GM18870 (cell line): ENCODE results near the gene SLC40A1.

ENCODE experiments used
- ATAC-seq: cut with Tn5 transposase; IDR thresholded peaks from one replicate; pipeline ENCODE4 v1.9.1; 2021; ENCODE audit warnings: moderate library complexity; ENCODE audit not compliant: unreplicated experiment

Gene SLC40A1

DNA sequence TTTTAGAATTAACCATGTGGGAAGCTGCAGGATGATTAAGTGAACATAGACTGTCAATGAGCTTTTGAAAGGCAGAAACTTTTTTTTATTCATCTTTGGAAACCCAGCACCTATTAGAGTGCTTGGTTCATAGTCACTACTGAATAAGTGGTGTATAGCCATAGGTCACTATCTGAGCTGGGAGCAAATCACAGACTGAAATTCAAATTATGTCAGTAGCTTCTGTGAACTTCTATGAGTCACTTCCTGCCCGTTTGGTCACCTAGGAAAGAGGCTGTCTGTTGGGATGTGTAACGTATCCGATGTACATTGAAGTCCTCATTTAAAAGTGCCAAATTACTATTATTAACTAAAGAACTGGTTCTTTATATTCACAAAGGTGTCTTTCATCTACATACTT is 20.5 kb upstream of the SLC40A1 start:
- ATAC-seq: no peak

DNA sequence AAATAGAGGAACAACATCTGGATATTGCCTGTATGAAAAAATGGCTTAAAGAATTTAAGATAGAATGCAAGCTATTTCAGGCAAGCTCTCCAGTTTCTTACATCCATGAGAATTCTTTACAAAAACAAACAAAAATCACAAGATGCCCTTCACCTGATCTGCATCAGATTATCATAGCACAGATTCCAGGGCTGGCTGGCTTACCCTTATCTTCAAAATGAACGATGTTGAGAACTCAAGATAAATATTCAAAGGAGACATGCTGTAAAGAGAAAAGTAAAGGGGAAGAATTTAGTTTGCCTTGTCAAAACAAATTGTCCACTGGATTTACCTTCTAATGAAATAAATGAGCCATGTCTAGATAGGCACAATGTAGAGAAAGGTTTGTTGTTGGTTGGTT is 18.7 kb upstream of the SLC40A1 start:
- ATAC-seq: no peak

DNA sequence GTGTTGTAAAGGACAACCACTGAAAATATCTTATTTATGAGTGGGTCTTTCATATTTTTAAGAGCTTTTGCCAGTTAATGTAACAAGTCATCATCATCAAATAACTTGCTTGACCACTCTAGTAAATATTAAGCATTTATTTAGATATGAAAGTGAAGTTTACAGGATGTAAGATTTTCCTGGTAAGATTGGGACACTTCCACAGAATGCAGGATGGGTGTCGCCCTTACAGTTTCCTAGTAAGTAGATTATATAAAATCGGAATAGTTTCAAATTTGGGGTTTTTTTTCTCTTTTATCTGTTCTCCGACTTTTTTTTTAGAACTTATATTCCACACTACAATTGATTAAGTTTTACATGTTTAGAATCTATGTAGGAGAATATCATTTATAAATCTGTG is 14.8 kb upstream of the SLC40A1 start:
- ATAC-seq: no peak

DNA sequence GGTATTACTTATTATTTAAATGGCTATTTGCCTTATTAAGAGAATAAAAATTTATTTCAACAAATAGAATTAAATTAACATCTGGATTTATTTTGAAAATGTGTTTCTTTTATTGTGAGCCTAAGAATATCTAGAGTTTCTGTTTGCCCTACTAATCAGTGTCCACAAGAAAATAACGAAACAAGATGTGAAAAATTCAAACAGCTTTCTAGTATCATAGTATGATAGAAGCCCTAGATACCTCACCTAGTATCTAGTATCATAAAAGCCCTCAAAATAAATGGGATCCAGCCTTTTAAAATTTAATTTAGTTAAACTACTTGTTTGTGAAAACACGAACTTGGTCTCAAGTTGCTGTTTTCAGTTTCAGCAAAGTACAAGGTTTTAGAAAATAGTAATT is 13.7 kb upstream of the SLC40A1 start:
- ATAC-seq: no peak

DNA sequence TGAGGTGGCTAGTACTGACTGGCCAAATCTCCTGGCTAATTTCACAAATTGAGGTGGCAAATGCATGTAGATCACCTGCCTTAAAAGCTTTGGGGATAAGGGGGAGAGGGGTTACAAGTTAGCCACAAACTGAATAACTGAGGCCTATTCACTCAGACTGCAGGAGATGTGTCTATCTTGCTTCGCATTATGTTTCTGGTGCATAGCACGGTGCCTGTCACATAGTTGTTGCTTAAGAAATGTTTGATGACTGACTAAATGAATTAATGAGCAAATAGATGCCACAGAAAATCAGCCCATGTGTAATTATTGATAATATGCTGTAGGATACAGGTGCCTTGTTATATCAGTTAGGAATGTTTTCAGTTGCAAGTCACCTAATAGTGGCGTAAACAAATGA is 12.5 kb upstream of the SLC40A1 start:
- no peak for ATAC-seq

DNA sequence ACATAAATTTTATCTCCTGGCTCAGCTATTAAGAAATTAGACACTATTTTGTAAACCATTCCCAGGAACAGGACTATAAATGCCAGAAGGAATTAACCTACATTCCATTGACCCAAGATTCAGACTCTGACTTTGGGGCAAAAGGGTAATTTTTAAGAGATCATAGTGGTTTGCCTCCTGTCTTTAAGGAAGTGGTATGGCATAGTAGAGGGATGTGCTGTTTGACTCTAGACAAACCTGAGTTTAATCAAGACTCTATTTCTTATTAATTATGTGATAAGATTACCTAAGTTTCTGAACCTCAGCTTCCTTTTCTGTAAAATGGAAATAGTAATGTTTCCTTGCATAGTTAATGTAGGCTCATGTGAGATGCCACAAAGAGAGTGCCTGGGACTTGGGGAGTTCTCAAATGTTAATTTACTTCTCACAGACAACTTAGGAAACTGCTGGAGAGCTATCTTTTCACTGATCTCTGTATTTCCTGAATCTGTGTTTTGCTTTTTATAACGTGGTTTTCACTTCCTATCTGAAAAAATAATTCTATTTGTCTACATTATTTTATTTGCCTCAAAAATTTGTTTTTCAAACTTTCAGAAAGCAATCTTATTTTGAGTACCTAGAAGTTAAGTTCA is 11.9 kb upstream of the SLC40A1 start:
- ATAC-seq: no peak

DNA sequence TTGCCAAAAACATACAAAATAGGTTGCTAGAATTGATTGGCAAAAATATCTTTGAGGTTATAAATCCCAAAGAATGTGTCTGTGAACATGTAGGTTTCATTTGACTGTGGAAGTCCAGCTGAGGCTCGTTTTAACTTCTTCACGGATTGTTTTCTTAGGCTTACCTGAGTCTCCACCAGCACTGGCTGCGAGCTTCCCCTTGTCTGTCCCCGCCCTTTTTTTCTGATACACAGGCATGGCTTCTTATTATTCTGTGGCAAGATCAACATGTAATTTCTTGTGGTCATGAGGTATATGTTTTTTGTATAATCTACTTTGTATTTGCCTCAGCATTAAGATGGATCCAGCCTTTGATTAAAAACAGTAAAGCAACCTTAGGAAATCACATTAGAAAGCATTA is 7.2 kb upstream of the SLC40A1 start:
- ATAC-seq: no peak

DNA sequence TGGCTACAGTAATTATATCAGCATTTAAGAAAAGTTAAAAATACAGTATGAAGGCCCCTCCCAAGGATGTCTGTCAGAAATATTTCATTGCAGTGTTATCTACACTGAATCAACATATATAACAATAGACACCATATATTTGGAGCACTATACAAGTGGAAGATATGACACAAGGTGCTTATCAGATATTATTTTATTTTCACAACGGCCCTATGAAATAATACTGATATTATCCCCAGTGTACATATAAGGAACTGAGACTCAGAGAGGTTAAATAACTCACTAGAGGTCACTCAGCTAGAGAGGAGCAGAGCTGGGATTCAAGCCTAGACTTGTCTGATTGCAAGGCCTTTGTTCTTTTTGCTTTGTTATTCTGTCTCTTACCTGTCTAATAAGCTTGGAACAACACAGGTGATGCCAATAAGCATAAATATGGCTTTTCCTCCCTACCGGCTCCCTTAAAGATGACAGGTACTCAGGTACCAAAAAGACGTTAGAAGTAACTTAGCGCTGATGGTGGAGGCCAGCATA is 4.7 kb upstream of the SLC40A1 start:
- ATAC-seq: no peak

DNA sequence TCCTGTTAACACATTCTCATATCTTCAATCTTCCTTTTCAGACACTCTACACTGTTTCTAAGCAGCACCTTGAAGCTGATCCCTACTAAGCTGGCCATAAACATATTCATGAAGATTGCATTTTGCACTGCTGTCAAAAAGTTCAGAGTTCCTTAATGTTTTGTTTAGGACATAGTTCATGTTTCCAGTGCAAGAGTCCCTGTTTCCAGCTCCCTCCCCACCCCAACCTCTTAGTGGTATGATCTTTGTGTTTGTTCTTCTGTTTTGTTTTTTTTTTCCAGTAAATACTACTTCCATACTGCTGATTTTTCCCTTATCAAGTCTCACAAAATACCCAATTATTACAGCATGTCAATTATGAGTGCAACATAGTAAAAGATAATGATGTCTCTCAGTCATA is 4.1 kb upstream of the SLC40A1 start:
- no peak for ATAC-seq

DNA sequence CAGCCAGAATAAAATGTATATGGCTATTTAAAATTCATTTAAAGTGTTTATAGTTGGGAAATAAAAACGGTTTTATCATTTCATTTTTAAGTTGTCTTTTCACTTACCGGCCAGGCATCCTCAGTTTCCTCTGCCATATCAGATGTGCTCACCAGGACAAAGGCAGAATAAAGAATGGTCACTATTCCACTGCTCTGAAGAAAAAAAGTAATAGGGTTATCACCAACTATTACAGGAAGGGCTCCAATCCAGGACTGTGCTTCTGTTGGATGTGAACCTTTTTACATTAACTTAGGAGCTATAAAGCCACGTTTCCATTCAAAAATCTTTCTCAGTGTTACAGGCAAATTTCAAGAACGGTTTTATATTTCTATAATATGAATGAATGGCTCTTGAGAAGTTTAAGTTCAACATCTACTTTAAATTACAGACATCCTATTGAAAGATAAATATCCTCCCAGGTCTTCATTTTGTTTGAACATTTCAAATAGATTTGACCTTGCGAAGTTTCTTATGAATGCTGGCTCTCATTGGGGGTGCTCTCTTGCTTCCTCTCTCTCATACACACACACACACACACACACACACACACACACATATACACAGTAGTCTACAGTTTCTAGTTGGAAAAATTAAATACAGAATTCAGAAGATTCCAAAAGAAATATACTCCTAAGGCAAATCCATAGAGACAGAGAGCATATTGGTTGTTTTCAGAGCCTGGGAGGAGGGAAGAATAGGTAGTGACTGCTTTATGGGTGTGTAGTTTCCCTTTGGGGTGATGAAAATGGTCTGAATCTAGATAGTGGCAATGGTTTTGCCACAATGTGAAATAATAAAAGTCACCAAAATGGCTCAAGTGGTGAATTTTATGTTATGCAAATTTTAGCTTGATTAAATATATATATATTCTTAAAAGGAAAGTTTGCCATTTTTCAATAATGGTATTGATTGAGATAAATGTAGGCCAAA is 2.9 kb upstream of the SLC40A1 start:
- no peak for ATAC-seq

DNA sequence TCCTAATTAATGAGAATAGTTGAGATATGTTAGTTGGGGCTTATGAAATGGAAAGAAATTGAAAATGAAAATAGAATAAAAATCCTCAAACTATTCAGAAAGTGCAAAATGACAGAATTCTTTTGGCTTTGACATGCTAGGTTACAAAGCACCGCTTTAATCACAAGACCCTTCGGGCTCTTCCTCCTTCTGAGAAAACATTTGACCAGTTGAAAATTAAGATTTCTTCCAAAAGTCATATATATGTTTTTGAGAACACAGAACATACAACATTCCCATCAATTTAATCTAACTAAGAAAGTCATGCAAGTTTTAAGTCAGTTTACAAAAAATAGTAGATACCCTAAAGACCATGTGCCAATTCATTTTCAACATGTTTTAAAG is 2.2 kb upstream of the SLC40A1 start:
- ATAC-seq: no peak

DNA sequence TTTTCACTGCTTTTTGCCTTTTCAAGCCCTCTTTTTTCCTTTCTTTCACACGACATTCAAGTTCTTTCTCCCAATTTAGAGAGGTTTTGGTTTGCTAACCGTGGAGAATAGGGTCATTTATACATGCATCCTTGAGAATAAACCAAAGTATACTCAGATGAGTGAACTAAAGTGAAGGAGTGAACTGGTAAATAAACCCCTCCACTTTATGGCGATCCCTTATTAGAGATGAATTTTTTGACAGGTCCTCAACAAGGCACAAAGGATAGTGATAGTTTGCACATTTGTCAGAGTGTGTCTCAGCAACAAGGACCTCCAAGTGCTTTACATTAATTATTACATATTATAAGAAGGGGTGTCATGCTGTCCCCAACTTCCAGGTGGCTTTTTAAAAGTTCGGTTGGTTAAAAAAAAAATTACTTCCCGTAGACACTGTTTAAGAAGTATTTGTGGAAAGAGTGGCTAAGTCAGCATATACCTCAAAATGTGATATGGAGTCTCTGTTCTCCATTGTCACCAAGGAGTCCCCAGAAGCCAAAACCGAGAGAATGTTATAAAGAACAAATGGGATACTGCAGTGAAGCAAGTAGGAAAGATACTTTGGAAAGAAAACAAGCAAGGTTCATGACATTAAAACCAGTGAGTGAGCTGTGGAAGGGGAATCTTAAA is 1.7 kb upstream of the SLC40A1 start:
- no peak for ATAC-seq

DNA sequence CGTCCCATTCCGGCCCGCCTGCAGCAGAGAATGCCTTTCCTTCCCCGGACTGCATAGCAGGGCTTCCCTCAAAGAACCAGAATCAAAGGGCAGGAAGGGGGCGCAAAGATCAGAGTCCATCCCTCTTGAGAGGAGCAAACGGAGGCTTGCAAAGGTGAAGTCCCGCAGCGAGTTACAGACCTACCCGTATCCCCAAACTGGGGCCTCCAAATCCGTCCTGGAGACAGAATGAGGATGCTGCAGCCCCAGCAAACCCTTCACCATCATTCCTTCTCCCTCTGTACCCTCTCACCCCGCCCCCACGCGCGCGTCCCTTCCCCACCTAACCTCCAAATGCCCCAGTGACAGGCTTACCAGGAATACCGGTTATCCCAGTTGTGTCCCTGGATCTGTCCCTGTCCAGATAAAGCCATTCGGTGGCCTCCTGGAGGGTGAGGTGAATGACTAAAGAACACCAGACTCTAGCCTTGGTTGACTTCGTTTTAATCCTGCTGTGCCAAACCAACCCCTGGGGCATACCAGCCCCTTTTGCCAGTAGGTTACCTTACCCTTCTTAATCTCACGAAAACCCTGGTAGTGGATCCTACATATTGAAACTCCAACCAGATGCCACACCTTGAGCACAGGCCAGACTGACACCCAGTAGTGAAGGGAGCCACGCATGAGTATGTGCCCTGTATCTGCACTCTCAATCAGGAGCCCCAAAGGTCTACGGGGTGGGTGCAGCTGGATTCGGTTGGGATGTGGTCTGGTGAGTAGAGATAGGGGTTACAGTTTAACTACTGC is 961 bp upstream of the SLC40A1 start:
- ATAC-seq: no peak

DNA sequence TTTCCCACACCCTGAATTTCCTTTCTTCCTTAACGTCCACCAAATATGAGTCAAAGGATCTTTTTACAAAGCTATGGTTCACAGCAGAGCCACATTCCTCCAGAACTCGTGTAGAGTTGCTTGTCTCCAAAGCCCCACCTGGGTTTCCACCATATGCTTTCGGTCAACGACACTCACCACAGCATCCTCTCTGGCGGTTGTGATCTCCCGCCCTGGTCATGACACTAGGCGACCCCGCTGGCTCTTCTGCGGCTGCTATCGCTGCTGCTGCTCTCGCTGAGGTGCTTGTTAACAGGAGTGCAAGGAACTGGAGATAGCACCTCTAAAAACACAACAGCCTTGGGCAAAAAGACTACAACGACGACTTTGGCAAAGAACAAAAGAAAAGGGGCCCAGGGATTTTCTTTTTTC is 340 bp downstream of the SLC40A1 start:
- no peak for ATAC-seq

DNA sequence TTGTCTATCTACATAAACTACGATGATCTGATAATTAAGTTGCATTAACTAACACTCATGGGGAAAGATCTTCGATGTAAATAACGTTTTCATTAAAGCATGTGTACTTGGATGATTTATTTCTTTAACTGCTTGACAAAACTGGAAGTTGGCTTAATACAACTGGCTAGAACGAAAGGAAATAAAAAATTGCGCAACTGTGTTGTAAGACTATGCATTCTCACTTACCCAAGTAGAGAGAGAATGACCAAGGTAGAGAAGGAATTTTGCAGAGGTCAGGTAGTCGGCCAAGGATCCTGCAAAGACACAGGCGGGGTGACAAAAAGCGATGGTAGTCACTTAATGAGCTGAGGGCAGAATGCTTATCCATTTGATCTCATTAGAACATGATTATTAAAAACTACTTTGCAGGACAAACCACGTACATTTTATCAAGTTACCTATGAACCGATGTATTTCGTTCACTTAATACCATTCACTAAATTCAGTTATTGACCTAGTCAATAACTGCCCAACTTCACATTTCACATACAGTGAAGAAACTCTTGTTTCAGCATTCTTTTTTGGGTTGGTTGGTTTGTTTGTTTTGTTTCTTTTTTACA is 900 bp downstream of the SLC40A1 start:
- no peak for ATAC-seq

DNA sequence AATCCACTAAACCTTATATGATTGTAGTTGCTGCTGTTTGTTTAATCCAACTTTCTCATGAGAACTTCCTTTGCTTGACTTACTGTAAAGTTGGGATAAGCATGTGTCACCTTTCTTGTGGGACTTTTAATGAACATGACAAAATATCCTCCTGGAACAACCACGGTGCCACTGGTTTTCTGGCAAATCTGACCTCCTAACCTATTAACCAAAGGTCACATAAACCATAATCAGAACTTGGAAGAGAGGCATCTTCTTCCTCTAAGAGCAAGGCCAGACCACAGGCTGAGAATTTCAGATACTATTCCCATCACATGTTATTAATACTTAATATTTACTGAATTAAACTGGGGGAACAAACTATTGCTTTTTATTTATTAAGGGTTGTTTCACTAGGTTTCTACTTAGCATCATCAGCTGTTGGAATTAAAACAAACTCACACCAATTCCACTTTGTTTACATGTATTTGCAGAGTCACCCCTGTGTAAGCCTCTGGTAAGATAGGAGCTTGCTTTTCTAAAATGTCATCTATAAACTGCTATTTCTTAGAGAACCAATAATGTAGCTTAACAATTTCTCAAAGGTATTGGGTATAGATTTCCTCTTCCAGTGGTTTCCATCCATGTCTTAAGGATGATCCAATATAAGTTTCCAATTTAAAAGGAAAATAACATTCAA is 2.2 kb downstream of the SLC40A1 start:
- ATAC-seq: no peak

DNA sequence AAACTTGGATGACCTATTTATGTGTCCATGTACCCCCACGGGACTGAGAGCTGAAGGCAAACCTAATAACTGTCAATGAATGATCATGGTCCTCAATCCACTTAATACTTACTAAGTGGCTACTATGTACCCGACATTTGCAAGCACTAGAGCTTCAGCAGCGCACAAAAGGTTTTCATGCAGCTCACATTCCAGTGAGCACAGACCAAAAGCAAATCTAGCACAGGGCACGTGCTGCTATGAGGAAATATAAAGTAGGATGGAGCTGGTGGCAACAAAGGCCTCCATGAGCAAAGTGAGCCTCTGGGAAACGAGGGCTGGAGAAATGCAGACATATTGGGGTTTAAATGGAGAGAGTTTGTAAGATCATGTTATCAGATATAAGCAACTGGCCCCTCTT is 3.5 kb downstream of the SLC40A1 start:
- ATAC-seq: no peak

DNA sequence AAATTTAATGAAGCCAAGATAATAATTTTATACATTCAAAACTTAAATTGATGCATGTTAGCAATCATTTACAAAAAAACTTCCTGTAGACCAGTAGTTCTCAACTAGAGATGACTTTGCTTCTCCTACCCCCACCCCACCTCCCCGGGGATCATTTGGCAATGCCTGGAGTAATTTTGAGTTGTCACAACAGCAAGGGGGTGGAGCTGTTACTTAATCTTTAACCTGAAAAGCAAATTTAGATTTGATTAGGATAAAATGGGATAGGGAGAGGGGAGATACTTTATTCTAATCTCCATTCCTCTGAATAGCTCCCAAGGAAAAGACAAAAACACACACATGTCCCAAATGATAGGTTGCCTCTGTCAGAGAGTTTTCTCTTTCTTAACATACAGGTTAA is 4.2 kb downstream of the SLC40A1 start:
- ATAC-seq: no peak

DNA sequence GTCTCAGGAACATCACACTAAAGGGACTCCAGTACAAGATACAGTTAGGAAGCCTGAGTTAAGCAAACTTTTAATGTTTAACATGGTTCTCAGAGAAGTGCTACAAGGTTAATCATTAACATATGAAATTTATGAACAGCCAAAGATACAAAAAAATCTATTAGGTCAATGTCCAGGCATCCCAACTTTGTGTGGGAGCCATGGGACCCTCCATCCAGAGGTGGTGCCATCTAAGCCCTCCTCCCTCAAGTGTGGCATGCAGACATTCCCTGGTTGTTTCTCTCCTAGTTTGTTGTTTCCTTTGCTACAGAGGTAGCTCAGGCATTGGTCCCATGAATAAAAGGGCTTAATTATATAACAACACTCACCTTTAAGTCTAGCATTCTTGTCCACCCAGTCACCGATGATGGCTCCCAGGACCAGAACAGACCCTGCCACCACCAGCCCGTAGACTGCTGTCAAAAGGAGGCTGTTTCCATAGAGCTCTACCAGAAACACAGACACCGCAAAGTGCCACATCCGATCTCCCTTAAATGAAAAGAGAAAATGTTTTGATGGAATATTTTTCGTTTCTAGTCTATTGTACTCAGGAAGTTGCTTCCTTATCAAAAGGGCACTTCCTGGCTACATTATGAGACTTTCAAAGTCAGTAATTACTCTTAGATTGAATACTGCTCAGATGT is 5.7 kb downstream of the SLC40A1 start:
- no peak for ATAC-seq
